T-helper 22 cell (primary cell): ENCODE data around the gene MAMLD1.

Source experiments
- DNase-seq: peaks from one replicate; pipeline ENCODE4 v3.0.0-alpha.2; 2020; ENCODE audit warnings: low read depth

Gene MAMLD1

GRCh38 chrX:150459196-150459595 is 96.1 kb downstream of the MAMLD1 start:
- no peak for DNase-seq

DNA sequence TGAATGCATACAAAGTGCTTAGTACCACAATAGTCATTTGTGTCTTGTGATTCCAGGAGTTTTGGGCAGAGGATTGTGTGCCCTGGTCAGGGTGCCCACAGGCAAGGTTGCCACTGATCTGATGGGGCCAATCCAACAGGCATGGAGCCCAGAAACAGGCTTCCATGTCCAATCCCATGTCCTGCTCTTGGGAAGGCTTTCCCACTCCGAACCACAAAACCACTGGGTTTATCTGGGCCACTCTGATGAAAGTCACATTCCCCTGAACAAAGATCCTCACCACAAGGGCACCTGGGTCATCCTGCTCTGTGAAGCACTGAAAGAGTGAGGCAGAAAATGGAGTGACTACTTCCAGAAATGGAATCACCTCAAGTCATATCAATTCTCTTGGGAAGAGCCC is 96.9 kb downstream of the MAMLD1 start:
- DNase-seq, result no peak

- no peak for DNase-seq
These were observed 97.7 kb downstream of the MAMLD1 start for GRCh38 chrX:150460781-150461180.

DNA sequence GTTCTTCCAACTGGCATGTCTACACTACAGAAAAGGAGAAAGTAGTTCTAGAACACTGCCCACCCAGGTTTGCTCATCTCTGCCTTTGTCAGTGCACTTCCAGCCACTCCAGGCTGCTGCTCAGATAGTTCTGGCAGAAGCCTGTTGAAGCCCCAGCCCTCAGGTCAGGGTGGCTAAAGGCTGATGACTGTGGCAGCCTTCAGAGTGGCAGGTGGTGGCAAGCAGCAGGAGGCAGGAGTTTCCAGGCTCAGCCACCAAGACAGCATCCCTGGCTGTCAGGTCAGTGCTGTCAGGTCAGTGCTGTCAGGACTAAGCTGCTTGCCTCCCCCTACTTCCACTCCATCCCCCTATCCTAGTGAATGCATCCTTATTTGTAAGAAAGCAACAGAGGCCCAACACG is 100.4 kb downstream of the MAMLD1 start:
- no peak for DNase-seq

DNA sequence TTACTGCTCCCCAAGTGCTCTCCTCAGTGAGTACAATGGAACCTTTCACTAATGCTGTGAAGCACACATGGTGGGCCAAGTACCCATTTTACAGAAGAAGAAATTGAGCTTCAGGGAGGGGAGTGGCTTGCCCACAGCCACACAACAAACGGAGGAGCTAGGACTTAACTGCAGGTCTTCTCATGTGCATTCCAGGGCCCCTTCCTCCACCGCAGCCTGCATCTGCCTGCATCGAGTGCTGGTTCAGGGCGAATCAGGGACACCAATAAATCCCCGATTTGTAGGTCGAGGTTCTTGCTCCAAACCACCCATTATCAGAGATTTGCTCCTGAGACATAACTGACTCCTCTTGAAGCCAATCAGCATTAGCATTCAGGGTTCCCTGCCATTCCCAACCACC is 100.9 kb downstream of the MAMLD1 start:
- no peak for DNase-seq

DNA sequence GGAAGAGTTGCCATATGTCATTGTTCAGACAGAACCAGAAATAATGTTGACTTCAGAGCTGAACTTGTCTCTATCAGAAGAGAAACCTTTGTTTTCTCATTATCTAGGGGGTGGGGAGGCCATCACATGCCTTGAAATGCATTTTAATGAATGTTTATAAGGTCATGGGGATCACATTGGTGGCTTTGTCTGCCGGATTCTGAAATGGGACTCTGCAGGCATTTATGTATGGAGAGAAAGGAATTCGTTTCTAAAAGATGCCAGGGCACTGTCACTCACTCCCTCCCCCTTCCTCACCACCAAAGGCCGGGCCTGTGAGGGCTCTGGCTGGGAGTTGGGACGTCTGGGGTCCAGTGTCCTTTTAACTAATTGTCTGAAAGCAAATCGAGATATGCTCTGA is 102.2 kb downstream of the MAMLD1 start:
- DNase-seq, result no peak

DNA sequence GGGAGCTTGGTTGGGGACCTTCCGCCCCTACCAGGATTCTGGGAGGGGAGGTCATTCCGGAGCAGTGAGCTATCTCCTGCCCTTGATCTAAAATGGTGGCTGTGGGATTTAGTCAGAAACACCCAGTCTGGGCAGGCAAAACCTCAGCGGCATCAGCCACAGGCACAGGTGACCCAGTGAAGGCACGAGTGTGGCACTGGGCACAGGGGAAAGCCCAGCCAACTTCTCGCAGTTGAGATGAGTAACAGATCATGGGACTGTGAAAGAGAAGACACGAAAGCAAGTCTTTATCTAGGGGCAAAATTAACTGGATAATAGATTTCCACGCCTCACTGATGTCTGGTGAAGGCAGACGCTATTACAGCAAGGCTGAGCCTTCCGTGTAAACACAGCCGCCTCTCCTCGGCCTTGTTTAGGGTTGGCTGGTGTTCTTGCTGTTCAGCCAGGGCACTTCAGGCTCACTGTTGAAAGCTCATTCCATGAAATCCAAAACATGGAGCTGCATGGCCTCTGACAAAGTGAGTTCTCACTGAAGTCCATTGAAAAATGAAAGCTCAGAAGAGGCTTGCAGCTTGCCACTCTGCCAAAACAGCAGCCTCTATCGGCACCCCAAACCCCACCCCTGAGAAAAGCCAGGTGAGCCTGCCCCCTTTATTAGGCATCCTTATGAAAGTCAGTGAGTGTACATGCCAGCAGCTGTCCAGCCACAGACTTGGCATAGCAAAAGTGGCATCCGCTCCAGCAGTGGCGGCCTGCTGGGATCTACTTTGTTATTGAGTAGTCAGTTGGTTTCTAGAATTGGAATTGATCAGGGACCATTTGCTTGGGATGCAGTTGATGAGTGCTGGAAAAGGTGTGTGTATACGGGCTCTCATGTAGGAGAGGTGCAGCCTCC is 103.0 kb downstream of the MAMLD1 start:
- DNase-seq, result no peak

DNA sequence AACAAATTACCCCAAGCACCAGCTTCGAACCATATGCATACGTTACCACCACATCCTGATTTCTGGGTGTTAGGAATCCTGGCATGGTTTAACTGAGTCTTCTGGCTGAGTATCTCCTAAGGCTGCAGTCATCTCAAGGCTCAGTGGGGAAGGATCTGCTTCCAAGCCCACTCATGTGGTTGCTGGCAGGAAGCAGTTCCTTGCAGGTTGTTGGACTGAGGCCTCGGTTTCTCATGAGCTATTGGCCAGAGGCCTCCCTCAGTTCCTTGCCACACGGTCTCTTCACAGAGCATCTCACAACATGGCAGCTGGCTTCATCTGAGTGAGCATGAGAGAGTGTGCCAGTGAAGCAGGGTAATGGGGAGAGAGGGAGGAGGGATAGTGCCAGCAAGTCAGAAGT is 109.2 kb downstream of the MAMLD1 start:
- DNase-seq, result no peak

GRCh38 chrX:150473371-150473770 is 110.3 kb downstream of the MAMLD1 start:
- no peak for DNase-seq

GRCh38 chrX:150475461-150475860 is 112.3 kb downstream of the MAMLD1 start:
- DNase-seq, result no peak

GRCh38 chrX:150476164-150476699 is 113.1 kb downstream of the MAMLD1 start:
- DNase-seq, result no peak

- no peak for DNase-seq
These were observed 114.3 kb downstream of the MAMLD1 start for GRCh38 chrX:150477371-150477770.

DNA sequence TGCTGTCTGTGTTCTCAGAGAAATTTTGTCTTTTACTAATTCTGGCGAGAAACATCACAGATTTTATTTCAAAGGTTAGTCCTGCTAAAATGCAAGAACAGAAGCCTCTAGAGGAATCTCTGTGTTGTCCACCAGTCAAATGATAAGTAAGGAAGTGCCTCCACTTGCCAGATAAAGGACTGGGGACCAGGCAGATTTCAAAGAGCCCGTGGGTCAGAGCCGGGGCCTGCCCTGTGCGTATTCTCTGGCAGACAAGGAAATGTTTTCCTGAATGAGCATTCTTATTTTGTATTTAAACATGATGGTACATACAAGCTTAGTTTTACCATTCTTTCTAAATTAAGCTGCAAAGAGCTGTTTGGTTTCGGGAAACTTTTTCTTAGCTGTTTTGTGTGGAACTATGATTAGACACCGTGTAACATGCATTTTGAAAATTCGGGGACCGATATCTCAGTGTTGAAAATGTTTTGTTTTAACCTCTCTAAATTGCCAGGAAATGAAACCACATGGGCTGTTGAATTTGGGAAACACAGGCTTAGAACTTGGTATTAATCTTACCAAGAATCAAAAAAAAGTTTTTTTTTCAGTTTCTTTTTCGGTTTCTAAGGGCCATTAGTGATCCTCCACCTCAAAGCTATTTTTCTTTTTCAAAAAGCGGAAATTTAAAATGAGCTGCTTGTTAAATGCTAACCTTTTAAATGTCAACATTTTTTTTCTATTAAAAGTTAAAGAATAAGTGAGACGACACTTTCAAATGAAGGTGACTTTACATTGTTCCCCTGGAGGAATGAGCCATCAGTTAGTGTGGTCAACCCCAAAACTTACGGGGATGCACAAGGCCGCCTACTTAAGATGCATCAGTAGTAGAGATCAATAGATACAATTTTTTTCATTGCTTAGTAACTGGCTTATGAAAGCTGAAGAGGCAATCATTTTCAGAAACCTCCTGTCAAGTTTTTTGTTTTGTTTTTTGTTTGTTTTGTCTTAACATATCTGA is 115.7 kb downstream of the MAMLD1 start:
- DNase-seq, result no peak

GRCh38 chrX:150482537-150483206 is 119.6 kb downstream of the MAMLD1 start:
- DNase-seq, result no peak

DNA sequence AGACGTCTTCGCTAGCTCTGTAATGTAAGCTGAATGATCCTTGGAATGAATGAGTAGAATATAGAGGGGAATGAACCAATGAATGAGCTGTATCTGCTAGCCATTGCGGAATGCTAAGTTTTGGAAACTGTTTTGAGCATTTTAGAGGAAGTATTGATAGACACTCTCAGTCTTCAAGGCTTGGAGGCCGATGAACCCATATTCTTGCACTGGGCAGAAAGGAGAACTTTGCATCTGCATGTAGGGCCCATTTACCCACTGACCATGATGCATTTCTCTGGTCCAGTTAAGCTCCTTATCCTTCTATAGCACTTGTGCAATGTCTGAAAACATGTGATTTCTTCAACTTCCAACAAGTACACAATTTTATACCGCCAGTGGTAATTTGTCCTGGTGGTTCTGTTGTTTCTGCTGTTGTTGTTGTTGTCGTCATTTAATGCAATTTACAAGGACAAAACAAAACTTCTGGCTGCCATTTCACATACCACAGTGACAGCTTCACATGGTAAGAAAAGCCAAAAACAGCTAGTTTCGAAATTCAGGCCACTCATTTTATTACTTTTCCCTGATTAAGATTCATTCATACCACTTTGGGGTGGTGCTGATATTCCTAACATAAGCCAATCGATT is 120.4 kb downstream of the MAMLD1 start:
- DNase-seq, result no peak

- no peak for DNase-seq
These were observed 122.9 kb downstream of the MAMLD1 start for GRCh38 chrX:150486011-150486410.

GRCh38 chrX:150487369-150488094 is 124.4 kb downstream of the MAMLD1 start:
- DNase-seq, result no peak

DNA sequence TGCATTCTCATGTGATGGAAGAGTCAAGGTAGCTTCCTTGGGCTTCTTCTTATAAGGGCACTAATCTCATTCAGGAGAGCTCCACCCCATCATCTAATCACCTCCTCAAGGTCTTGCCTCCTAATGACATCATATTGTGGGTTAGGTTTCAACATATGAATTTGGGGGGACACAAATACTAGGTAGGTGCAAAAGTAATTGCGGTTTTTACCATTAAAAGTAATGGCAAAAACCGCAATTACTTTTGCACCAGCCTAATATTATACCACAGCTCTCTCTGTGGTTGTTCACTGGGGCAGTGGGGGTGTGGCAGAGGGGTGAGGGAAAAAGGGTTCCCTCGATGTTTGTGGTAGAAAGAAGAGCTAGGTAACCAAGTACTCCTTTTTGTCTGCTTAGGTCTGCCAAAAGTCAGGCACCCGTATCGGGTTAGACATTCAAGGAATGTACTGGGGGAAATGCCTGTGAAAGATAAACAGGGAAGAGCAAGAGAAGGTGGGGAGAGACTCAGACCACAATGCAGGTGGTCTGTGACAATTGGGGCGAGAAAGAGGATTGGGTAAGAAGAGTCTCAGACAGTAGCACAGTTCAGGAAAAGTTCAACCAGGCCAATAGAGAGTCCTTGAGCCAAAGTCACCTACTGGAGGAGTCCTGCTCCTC is 126.4 kb downstream of the MAMLD1 start:
- DNase-seq, result no peak

- no peak for DNase-seq
These were observed 132.4 kb downstream of the MAMLD1 start for GRCh38 chrX:150495496-150495895.

GRCh38 chrX:150499240-150499639 is 136.1 kb downstream of the MAMLD1 start:
- no peak for DNase-seq
